WTC11 (cell line): ENCODE data around the gene OPRM1. TPM values are rescaled to one million over a fixed set of nuclear protein-coding genes. Genes with fewer than 3 reads are reported as not detected.

Experiments used
- ATAC-seq: fragments of 200-7000 bp; cut with Tn5 transposase; 2 replicates; pipeline ENCODE4 v1.10.0; 2021; ENCODE audit warnings: mild to moderate bottlenecking, moderate library complexity
- CTCF ChIA-PET: fragments of 300-600 bp; sonication (Branson Sonifier 250); formaldehyde crosslinking; loops from one replicate; lab custom pipeline; 2021; ENCODE audit warnings: antibody characterized with exemption; lab: Charles Lee
- POLR2A ChIA-PET: fragments of 350-600 bp; sonication (Branson Sonifier 250); formaldehyde crosslinking; loops from one replicate; lab custom pipeline; 2021; ENCODE audit warnings: antibody characterized with exemption; lab: Charles Lee
- DNase-seq: peaks from one replicate; pipeline ENCODE4 v3.0.0; 2021; ENCODE audit warnings: low spot score
- H3K27ac Mint-ChIP-seq: 2 replicates; pipeline ENCODE4 v1.8.0; 2021; ENCODE audit warnings: mixed read lengths
- H3K27me3 Mint-ChIP-seq: 2 replicates; pipeline ENCODE4 v1.8.0; 2021; ENCODE audit warnings: low read depth, mild to moderate bottlenecking, moderate library complexity, mixed read lengths
- H3K36me3 Mint-ChIP-seq: 2 replicates; pipeline ENCODE4 v1.8.0; 2021; ENCODE audit warnings: mixed read lengths
- H3K4me1 Mint-ChIP-seq: 2 replicates; pipeline ENCODE4 v1.8.0; 2022; ENCODE audit warnings: mixed read lengths
- H3K4me3 Mint-ChIP-seq: 2 replicates; pipeline ENCODE4 v1.8.0; 2021; ENCODE audit warnings: mild to moderate bottlenecking, moderate library complexity, mixed read lengths
- H3K9me3 Mint-ChIP-seq: 2 replicates; pipeline ENCODE4 v1.8.0; 2021; ENCODE audit warnings: mixed read lengths
- ATF1 ChIP-seq: sonication (generic); formaldehyde crosslinking; IDR thresholded peaks from 2 replicates; pipeline ENCODE4 v1.8.1; 2023; ENCODE audit warnings: mild to moderate bottlenecking, moderate library complexity, missing genetic modification reagents
- ATF3 ChIP-seq: sonication (generic); formaldehyde crosslinking; conservative IDR thresholded peaks from 2 replicates; pipeline ENCODE4 v1.8.1; 2022; ENCODE audit warnings: mild to moderate bottlenecking, missing genetic modification reagents
- ATF6 ChIP-seq: sonication (generic); formaldehyde crosslinking; IDR thresholded peaks from 2 replicates; pipeline ENCODE4 v1.8.1; 2023; ENCODE audit warnings: mild to moderate bottlenecking, missing genetic modification reagents
- CREB1 ChIP-seq: sonication (generic); formaldehyde crosslinking; IDR thresholded peaks from 2 replicates; pipeline ENCODE4 v1.8.0; 2023; ENCODE audit warnings: mild to moderate bottlenecking, missing genetic modification reagents
- CREM ChIP-seq: sonication (generic); formaldehyde crosslinking; IDR thresholded peaks from 2 replicates; pipeline ENCODE4 v1.8.1; 2022; ENCODE audit warnings: mild to moderate bottlenecking, missing genetic modification reagents, moderate library complexity
- E2F1 ChIP-seq: sonication (generic); formaldehyde crosslinking; IDR thresholded peaks from 2 replicates; pipeline ENCODE4 v1.8.0; 2022; ENCODE audit warnings: mild to moderate bottlenecking, missing genetic modification reagents
- E2F5 ChIP-seq: sonication (generic); formaldehyde crosslinking; IDR thresholded peaks from 2 replicates; pipeline ENCODE4 v1.8.1; 2022; ENCODE audit warnings: mild to moderate bottlenecking, moderate library complexity, missing genetic modification reagents
- ELF4 ChIP-seq: sonication (generic); formaldehyde crosslinking; IDR thresholded peaks from 2 replicates; pipeline ENCODE4 v1.8.1; 2022; ENCODE audit warnings: low read depth, mild to moderate bottlenecking, moderate library complexity, missing genetic modification reagents
- ESRRA ChIP-seq: sonication (generic); formaldehyde crosslinking; IDR thresholded peaks from 2 replicates; pipeline ENCODE4 v1.8.1; 2022; ENCODE audit warnings: mild to moderate bottlenecking, missing genetic modification reagents, borderline replicate concordance
- ETV6 ChIP-seq: sonication (generic); formaldehyde crosslinking; IDR thresholded peaks from 2 replicates; pipeline ENCODE4 v1.8.1; 2022; ENCODE audit warnings: mild to moderate bottlenecking, missing genetic modification reagents
- FOXK1 ChIP-seq: sonication (generic); formaldehyde crosslinking; IDR thresholded peaks from 2 replicates; pipeline ENCODE4 v1.8.0; 2022; ENCODE audit warnings: mild to moderate bottlenecking, moderate library complexity, missing genetic modification reagents
- FOXP4 ChIP-seq: sonication (generic); formaldehyde crosslinking; IDR thresholded peaks from 2 replicates; pipeline ENCODE4 v1.8.0; 2022; ENCODE audit warnings: mild to moderate bottlenecking, missing genetic modification reagents
- GTF2I ChIP-seq: fragments of 250-450 bp; sonication (Bioruptor Pico); conservative IDR thresholded peaks from 2 replicates; pipeline ENCODE4 v1.4.0; 2021; ENCODE audit warnings: mild to moderate bottlenecking
- HMGA2 ChIP-seq: fragments of 250-450 bp; sonication (Bioruptor Pico); IDR thresholded peaks from 2 replicates; pipeline ENCODE4 v1.4.0; 2021; ENCODE audit warnings: mild to moderate bottlenecking, moderate library complexity
- MLX ChIP-seq: sonication (generic); formaldehyde crosslinking; IDR thresholded peaks from 2 replicates; pipeline ENCODE4 v1.8.1; 2023; ENCODE audit warnings: mild to moderate bottlenecking, missing genetic modification reagents, moderate library complexity
- MXD4 ChIP-seq: fragments of 250-450 bp; sonication (Bioruptor Pico); IDR thresholded peaks from 2 replicates; pipeline ENCODE4 v1.8.0; 2021; ENCODE audit warnings: mild to moderate bottlenecking, moderate library complexity, borderline replicate concordance
- NR1H2 ChIP-seq: sonication (generic); formaldehyde crosslinking; IDR thresholded peaks from 2 replicates; pipeline ENCODE4 v1.9.0; 2021; ENCODE audit warnings: mild to moderate bottlenecking, moderate library complexity, missing genetic modification reagents
- NR2C2 ChIP-seq: sonication (generic); formaldehyde crosslinking; IDR thresholded peaks from 2 replicates; pipeline ENCODE4 v1.8.0; 2022; ENCODE audit warnings: mild to moderate bottlenecking, missing genetic modification reagents
- SMAD4 ChIP-seq: sonication (generic); formaldehyde crosslinking; IDR thresholded peaks from 2 replicates; pipeline ENCODE4 v1.8.0; 2022; ENCODE audit warnings: mild to moderate bottlenecking, missing genetic modification reagents
- ZBTB43 ChIP-seq: sonication (generic); formaldehyde crosslinking; IDR thresholded peaks from 2 replicates; pipeline ENCODE4 v1.8.1; 2023; ENCODE audit warnings: mild to moderate bottlenecking, missing genetic modification reagents
- ZMAT4 ChIP-seq: fragments of 250-450 bp; sonication (Bioruptor Pico); IDR thresholded peaks from 2 replicates; pipeline ENCODE4 v1.9.0; 2021; ENCODE audit warnings: mild to moderate bottlenecking
- ZNF138 ChIP-seq: sonication (generic); formaldehyde crosslinking; conservative IDR thresholded peaks from 2 replicates; pipeline ENCODE4 v1.8.1; 2022; ENCODE audit warnings: mild to moderate bottlenecking, moderate library complexity, missing genetic modification reagents
- ZNF317 ChIP-seq: sonication (generic); formaldehyde crosslinking; IDR thresholded peaks from 2 replicates; pipeline ENCODE4 v1.8.1; 2023; ENCODE audit warnings: low read depth, mild to moderate bottlenecking, moderate library complexity, missing genetic modification reagents, borderline replicate concordance
- ZSCAN18 ChIP-seq: fragments of 250-450 bp; sonication (Bioruptor Pico); IDR thresholded peaks from 2 replicates; pipeline ENCODE4 v2.1.2; 2022; ENCODE audit warnings: mild to moderate bottlenecking, moderate library complexity
- total RNA-seq: library from RNA; stranded (reverse); gene quantifications from 3 replicates; pipeline ENCODE4 v1.2.3, GENCODE V29; 2021

OPRM1 gene
- total RNA-seq, 1 experiment from 2014 or later, result not detected

- DNase-seq, result no peak
- Mint-ChIP-seq H3K9me3 (no peaks in the 10 kb centered on the region), H3K27me3 (no peaks in the 10 kb centered on the region; the same call in 1 of the 2 replicates), H3K4me1 (no peaks in the 10 kb centered on the region)
- no peak for TF ChIP-seq ELF4 (CRISPR knock-in tag)
- no peak for TF ChIP-seq NR1H2 (CRISPR knock-in tag)
- TF ChIP-seq ZMAT4 (CRISPR knock-in tag), result no peak
- TF ChIP-seq CREM (CRISPR knock-in tag), result no peak
- no peak for TF ChIP-seq MLX
- TF ChIP-seq MXD4 (CRISPR knock-in tag), result no peak
- no peak for TF ChIP-seq ZNF317
- TF ChIP-seq E2F5 (CRISPR knock-in tag), result no peak
- TF ChIP-seq ZSCAN18 (CRISPR knock-in tag), result no peak
- TF ChIP-seq FOXP4 (CRISPR knock-in tag), result no peak
- TF ChIP-seq GTF2I, result no peak
- no peak for TF ChIP-seq ATF3 (CRISPR knock-in tag)
- TF ChIP-seq HMGA2 (CRISPR knock-in tag), result no peak
- no peak for TF ChIP-seq NR2C2 (CRISPR knock-in tag)
- TF ChIP-seq SMAD4, result no peak
- TF ChIP-seq, all 79 proteins: peak for 0
- no peaks in the 10 kb centered on the region for H3K36me3 Mint-ChIP-seq
- CTCF ChIA-PET, result no interaction called here
- H3K27ac Mint-ChIP-seq, result no peak overlapping the region
- POLR2A ChIA-PET, result no interaction called here
- no peak for ATAC-seq
- no peak overlapping the region for H3K4me3 Mint-ChIP-seq
Measured at GRCh38 chr6:154086510-154086909, 47.5 kb downstream of the OPRM1 start.

- no peaks in the 10 kb centered on the region; the same call in 1 of the 2 replicates for H3K27me3 Mint-ChIP-seq
- POLR2A ChIA-PET, result no interaction called here
- DNase-seq, result no peak
- no peak overlapping the region for H3K4me3 Mint-ChIP-seq
- no peak overlapping the region for H3K27ac Mint-ChIP-seq
- ATAC-seq, result no peak
- no peaks in the 10 kb centered on the region for H3K9me3 Mint-ChIP-seq
- H3K36me3 Mint-ChIP-seq, result no peaks in the 10 kb centered on the region
- CTCF ChIA-PET, result no interaction called here
- no peaks in the 10 kb centered on the region for H3K4me1 Mint-ChIP-seq
- TF ChIP-seq E2F5 (CRISPR knock-in tag) (no peak), CREB1 (CRISPR knock-in tag) (no peak), ZBTB43 (no peak), ZNF138 (CRISPR knock-in tag) (no peak), FOXK1 (CRISPR knock-in tag) (no peak), SMAD4 (no peak), ZNF317 (no peak), ELF4 (CRISPR knock-in tag) (no peak), ETV6 (no peak), ATF1 (CRISPR knock-in tag) (no peak), ESRRA (CRISPR knock-in tag) (no peak), ATF6 (CRISPR knock-in tag) (no peak), E2F1 (CRISPR knock-in tag) (no peak)
Measured at GRCh38 chr6:154092326-154092962, 53.4 kb downstream of the OPRM1 start.
